GM19240 (cell line): ENCODE data around the gene APELA.
"Not testable (repeated sequence)": the region's sequence is repeated elsewhere in the genome, so short reads cannot be mapped to it uniquely, and the experiment has no call there.

Experiments used
- DNase-seq: peaks from one replicate; pipeline ENCODE4 v3.0.0; 2011; ENCODE audit warnings: low spot score; ENCODE audit not compliant: insufficient read length

The APELA gene, protein sequence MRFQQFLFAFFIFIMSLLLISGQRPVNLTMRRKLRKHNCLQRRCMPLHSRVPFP

GRCh38 chr4:164876700-164877324 is at the start of gene APELA:
TSS of gene APELA (plus strand) at chr4:164877178. CDS start at chr4:164877332, 154 bp downstream.
- no peak for DNase-seq

- DNase-seq = no peak
Observed at GRCh38 chr4:164828955-164829354, 48.0 kb upstream of the APELA start.

DNA sequence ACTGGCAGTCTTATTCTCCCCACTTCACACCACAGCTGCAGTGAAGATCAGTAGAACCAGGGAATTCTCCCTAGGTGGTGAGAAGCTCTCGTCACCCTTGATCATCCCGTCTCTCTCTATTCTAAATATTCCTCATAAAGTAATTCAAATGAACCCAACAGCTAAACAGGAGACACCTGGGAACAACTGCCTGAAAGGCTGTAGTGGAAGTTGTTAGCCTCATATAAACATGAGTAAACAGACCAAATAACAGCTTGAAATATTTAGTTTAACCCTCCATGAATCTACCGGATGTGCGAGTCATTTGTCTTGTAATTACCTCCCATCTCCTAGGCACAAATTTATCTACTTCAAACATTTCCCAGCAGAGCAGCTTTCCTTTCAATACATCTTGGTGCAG is 30.4 kb upstream of the APELA start:
- no peak for DNase-seq

- DNase-seq = no peak
Observed at GRCh38 chr4:164847016-164847415, 30.0 kb upstream of the APELA start.

DNA sequence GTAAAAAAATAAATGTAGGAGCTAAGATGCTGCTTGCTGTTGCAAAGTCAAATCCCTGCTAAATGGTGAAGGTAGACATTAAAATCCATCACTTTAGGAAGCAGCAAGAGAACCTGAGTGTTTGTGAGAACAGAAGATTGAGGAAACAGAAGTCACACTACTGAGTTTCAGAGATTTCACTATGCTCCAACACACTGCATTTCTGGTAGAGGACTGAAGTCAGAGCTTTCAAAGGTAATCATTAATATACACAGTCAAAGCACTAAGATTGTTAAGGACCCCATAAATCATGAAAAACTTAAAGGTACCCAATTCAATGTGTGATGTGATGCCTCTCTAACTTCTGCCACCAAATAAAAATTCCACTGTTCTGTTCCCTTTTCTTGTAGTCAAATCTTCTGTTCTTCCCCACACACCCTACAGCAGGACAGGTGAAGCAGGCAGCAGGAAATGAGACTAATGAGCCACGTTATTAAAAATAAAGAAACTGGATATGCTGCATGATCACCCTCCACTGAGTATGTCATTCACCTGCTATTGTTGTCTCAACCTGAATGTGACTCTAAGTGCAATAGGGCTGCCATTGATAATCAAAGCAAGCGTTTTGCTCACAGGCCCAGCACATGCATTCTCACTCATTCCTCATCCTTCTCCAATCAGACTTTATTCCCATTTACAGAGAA is 28.9 kb upstream of the APELA start:
- no peak for DNase-seq

DNA sequence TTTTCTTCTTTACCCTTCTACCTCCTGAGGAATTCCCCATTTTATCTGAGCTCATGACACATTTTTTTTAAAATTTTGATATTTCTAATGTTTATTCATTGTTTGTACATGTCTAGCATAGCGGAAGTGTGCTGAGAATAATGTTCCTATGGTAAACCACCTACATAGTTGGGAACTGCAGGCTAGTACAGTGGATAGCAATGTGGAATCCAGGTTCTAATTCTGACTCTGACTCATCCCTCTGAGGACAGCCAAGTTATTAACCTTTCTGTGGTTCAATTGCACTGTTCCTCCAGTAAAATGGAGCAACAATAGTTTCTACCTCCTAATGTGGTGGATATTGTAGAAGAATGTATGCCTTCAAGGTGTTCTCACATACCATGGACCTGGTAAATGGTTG is 20.6 kb upstream of the APELA start:
- no peak for DNase-seq

DNA sequence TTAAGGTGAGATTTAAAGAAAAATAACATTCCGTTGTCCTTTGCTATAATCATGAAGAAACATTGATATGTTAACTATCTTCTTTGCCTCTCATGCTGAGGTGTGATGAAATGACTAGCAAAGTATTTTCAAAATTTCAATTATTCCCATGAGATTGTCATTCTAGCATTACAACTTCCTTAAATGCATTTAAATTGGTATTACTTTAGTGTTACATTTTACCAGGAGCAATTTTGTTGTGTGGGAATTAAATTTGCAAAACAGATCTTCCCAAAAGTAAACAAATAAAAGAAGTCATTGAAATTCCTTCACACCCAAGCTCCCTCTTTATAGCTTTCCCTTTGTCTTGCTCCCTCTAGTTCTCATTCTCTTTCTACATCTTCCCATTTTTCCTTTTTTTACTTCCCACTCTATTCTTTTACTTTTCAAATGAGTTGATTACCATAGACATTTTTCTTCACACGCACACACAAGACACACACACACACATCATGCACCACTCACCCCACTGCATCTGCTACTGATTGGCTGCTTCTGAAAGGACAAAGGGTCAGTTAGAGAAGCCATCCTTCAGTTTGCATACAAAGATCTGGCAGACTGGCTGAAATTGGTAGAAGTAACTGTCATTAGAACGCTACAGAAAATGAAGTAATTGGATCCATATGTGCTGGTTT is 10.0 kb upstream of the APELA start:
- no peak for DNase-seq

- DNase-seq = no peak
Observed at GRCh38 chr4:164871673-164872072, 5.3 kb upstream of the APELA start.

DNA sequence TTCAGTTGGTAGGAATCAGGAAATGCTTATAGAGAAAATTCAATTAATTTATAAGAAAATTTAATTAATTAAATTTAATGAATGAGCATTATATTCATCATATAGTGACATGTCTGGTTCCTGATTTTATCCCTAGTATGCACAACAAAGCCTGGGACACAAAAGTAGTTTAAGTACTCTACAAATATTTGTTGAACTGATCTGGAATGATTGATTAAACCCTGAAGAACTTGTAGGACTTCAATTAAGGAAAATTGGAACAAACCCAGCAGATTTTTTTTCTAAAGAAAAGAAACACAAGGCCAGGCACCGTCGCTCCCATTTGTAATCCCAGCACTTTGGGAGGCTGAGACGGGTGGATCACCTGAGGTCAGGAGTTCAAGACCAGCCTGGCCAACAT is 4.5 kb upstream of the APELA start:
- no peak for DNase-seq

DNA sequence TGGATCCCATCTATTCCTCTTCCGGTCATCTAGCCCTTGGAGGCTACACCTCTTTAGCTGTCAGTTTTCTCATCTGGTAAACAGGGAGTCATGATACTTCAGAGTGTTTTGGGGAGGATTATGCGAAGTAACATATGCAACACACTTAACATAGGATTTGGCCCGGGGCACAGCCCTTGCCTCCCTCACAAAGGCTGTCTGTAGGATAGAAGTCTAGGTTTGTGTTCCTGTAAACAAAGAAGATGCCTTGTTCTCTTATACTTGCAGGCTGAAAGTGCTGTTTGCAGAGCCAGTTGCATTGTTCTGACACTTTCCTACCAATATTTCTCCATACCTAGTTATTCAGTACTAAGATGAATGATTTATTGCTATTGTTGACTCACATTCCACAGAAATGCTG is 2.2 kb upstream of the APELA start:
- no peak for DNase-seq

DNA sequence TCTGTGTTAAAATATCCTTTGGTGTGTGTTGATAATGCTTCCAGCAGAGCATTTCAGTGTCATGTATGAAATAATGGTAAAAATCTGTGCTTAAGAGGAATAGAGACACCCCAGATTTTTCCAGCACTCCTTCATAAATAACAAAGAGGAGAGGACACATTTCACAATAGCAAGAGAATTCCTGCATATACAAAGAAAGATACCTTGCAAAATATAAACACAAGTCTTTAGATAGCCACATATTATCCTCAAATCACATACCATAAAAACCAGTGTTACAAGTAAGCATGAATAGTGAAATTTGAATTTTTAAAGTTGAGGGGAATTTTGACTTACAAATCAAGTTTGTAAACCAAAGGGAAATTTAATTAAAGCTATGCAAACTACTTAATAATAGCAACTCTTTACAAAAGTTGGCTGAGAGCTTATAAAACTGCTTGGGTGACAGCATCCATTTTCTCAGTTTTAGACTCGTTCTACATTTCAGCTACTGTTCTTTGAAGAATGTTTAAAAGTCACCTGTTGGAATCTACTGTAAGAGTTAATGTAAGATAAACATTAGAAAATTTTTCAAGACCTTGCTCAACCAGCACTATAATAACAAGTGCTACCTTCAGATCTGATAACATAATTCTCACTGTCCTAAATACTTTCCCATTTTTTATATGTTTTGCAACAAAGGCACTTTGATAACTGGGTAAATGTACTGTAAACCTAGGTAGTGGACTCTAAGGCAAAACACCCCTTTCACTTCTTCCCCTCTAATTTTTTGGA is 3.7 kb downstream of the APELA start:
- no peak for DNase-seq

DNA sequence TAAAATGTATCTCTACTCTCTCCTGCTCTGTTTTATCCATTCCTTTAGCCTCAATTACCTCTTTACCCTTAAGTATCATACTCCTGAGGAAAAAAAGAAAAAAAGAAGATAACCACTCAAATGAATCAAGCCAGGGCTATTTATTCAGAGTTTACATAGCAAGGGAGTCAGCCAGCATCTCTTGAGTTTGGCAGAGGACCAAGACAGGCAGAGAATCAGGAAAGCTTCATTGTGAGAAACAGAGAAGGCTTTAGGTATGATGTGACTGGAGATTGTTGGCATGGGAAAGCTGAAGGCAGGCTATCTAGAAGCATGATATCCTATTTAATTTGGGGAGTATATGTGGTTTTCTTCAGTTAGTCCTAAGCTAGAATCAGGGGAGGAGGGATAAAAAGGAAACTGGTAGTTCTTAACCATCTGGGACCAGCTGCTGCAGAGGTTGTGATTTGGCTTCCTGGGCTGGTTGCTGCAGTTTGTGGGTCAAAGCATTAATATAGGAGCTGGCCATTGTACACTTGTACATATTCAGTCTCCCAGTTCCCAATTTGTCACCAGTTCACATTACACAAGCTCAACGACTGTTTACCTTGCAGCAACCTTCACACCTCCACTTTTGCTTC is 11.2 kb downstream of the APELA start:
- no peak for DNase-seq

- DNase-seq = no peak
Observed at GRCh38 chr4:164890691-164891090, 13.7 kb downstream of the APELA start.

DNA sequence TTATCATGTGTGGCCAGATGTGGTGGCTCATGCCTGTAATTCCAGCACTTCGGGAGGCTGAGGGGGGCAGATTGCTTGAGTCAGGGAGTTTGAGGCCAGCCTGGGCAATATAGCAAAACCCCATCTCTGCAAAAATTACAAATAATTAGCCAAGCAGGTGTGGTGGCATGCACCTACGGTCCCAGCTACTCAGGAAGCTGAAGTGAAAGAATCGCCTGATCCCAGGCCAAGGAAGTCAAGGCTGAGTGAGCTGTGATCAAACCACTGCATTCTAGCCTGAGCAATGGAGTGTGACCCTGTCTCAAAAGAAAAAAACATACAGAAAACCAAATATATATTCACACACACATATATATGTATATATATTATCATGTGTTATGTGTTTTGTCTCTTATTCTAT is 15.0 kb downstream of the APELA start:
- no peak for DNase-seq

- DNase-seq = no peak
Observed at GRCh38 chr4:164894702-164895101, 17.7 kb downstream of the APELA start.

GRCh38 chr4:164902608-164903007 is 25.6 kb downstream of the APELA start:
- no peak for DNase-seq

DNA sequence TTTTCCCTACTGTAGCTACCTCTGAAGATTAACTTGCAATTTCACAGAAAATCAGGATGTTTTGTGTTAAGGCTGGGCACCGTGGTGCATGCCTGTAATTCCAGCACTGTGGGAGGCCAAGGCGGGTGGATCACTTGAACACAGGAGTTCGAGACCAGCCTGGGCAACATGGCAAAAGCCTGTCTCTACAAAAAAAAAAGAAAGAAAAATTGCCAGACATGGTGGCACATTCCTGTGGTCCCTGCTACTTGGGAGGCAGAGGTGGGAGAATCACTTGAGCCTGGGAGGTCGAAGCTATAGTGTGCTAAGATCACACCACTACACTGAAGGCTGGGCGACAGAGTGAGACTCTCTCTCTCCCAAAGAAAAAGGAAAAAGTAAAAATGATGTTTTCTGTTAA is 27.4 kb downstream of the APELA start:
- no peak for DNase-seq

DNA sequence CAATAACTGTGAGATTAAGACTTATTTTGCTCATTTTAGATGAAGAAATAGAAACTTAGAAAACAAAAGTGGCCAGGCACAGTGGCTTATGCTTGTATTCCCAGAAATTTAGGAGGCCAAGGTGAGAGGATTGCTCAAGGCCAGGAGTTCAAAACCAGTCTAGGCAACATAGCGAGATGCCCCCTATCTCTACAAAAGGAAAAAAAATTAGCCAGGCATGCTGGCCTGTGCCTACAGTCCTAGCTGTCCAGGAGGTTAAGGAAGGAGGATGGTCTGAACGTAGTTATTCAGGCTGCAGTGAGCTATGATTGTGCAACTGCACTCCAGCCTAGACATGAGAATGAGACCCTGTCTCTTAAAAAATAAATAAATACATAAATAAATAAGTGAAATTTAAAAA is 28.0 kb downstream of the APELA start:
- DNase-seq = no peak

GRCh38 chr4:164906368-164906767 is 29.4 kb downstream of the APELA start:
- DNase-seq = no peak

- not testable (repeated sequence) for DNase-seq
Observed at GRCh38 chr4:164913506-164913905, 36.5 kb downstream of the APELA start.

DNA sequence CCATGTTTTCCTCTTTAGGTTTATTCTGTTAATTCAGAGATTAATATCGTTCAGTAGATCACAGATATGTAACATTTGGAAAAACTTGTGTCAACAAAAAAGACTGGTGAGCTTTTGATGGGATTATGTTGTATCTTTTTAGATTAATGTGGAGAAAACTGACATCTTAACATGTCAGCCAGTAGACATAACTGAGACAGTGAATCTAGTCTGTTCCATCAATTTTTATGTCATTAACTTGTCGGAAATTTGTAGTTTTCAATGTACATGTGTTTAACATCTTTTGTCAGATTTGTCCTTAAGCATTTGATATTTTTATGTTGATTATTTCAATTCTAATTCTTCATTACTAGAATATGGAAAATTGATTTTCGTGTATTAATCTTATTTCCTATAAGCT is 42.0 kb downstream of the APELA start:
- DNase-seq = no peak
